GM13976 (cell line): ENCODE data around the gene ACSF3.

Source experiments
- DNase-seq: peaks from one replicate; pipeline ENCODE4 v3.0.0; 2012; ENCODE audit warnings: low spot score
- CTCF ChIP-seq: IDR thresholded peaks from 2 replicates; pipeline ENCODE4 v1.5.1; 2012; ENCODE audit warnings: borderline replicate concordance, mild to moderate bottlenecking; ENCODE audit not compliant: insufficient read depth; ENCODE audit errors: extremely low read depth, missing control alignments, control extremely low read depth
- in situ Hi-C: fragments of 300-500 bp; cut with MboI; formaldehyde crosslinking; loops from one replicate; pipeline ENCODE4 v1.12.0; 2022; ENCODE audit warnings: low sequenced_read_pairs, mixed read lengths, inconsistent platforms; ENCODE audit not compliant: unreplicated experiment

The ACSF3 gene

GRCh38 chr16:89052191-89052889 is 41.3 kb upstream of the ACSF3 start:
- in situ Hi-C loops = no loop called here
- TF ChIP-seq CTCF = no peak
- no peak for DNase-seq

GRCh38 chr16:89052890-89053724 is 40.5 kb upstream of the ACSF3 start:
- TF ChIP-seq CTCF = no peak
- in situ Hi-C loops = no loop called here
- DNase-seq = no peak

- TF ChIP-seq CTCF = no peak
- no peak for DNase-seq
- in situ Hi-C loops = no loop called here
Observed at GRCh38 chr16:89053725-89054029, 40.0 kb upstream of the ACSF3 start.

- no peak for DNase-seq
- in situ Hi-C loops = no loop called here
- no peak for TF ChIP-seq CTCF
Observed at GRCh38 chr16:89054261-89054661, 39.4 kb upstream of the ACSF3 start.

GRCh38 chr16:89054714-89055113 is 38.9 kb upstream of the ACSF3 start:
- no peak for DNase-seq
- in situ Hi-C loops = no loop called here
- TF ChIP-seq CTCF = no peak

GRCh38 chr16:89055313-89055712 is 38.3 kb upstream of the ACSF3 start:
- no peak for TF ChIP-seq CTCF
- no peak for DNase-seq
- in situ Hi-C loops = no loop called here
